GM12878 (cell line): ENCODE measurements around the gene MS4A6A. TPM values are rescaled to one million over a fixed set of nuclear protein-coding genes. Genes with fewer than 3 reads are reported as not detected.

Experiments used
- CHD1 ChIP-seq: IDR thresholded peaks from 2 replicates; pipeline ENCODE4 v1.6.1; 2012; ENCODE audit warnings: low read depth, low read length, improper control_type of control experiment
- EZH2 ChIP-seq: IDR thresholded peaks from 2 replicates; pipeline ENCODE4 v1.6.1; 2012; ENCODE audit warnings: low read depth, mild to moderate bottlenecking, control low read depth, inconsistent platforms, low read length, borderline replicate concordance; ENCODE audit not compliant: control insufficient read depth
- FOXM1 ChIP-seq: IDR thresholded peaks from 2 replicates; pipeline ENCODE4 v1.6.1; 2012; ENCODE audit warnings: low read depth, mild to moderate bottlenecking, inconsistent platforms, low read length, moderate library complexity
- NR2F1 ChIP-seq: fragments of 450-650 bp; conservative IDR thresholded peaks from 2 replicates; pipeline ENCODE4 v1.6.1; 2017; ENCODE audit warnings: mild to moderate bottlenecking
- PML ChIP-seq: IDR thresholded peaks from 2 replicates; pipeline ENCODE4 v1.6.1; 2012; ENCODE audit warnings: low read length, inconsistent platforms
- POLR2AphosphoS2 ChIP-seq: IDR thresholded peaks from 2 replicates; pipeline ENCODE4 v1.6.1; 2011; ENCODE audit warnings: low read depth, mild to moderate bottlenecking, low read length, improper control_type of control experiment, moderate library complexity
- RBBP5 ChIP-seq: fragments of 200-600 bp; sonication (generic); conservative IDR thresholded peaks from 2 replicates; pipeline ENCODE4 v1.6.1; 2016
- TCF7 ChIP-seq: IDR thresholded peaks from 2 replicates; pipeline ENCODE4 v1.6.1; 2014; ENCODE audit warnings: antibody characterized with exemption, borderline replicate concordance
- polyA plus RNA-seq, 11 experiments: library from polyadenylated mRNA; depleted of rRNA in 4 of 11; unstranded in 6 of 11; stranded (reverse) in 5 of 11; fragments of >200 nt; fragmentation: Nextera tagmentation in 4 of 11; fragmentation: Illumina TruSeq in 1 of 11; extraction: Ambion mirVana in 4 of 11; extraction: Trizol in 1 of 11; gene quantifications; 1 replicate in 1 of 11; 2 replicates in 10 of 11; pipeline versions ENCODE4 v1.2.1 to v1.2.3, GENCODE V29; 2011 to 2016; ENCODE audit warnings: inconsistent platforms in 2 of 11, missing spikeins in 2 of 11, low read depth in 1 of 11
- total RNA-seq, 4 experiments: library from RNA; depleted of rRNA in 3 of 4; stranded (reverse); fragments of >200 nt in 3 of 4; fragmentation: Illumina TruSeq in 1 of 4; extraction: Trizol in 1 of 4; gene quantifications; 2 replicates each; pipeline versions ENCODE4 v1.2.1 to v1.2.3, GENCODE V29; 2013 to 2021
- TF ChIP-seq, protein P1 (sequence below): IDR thresholded peaks from 2 replicates; pipeline ENCODE4 v1.6.1; 2012; ENCODE audit warnings: low read length, inconsistent platforms
- TF ChIP-seq, protein P2 (sequence below): IDR thresholded peaks from 2 replicates; pipeline ENCODE4 v1.6.1; 2011; ENCODE audit warnings: borderline replicate concordance, low read depth, mild to moderate bottlenecking, moderate library complexity, mixed read lengths, low read length; ENCODE audit not compliant: insufficient read depth; ENCODE audit errors: extremely low read length
- TF ChIP-seq, protein P3 (sequence below): IDR thresholded peaks from 2 replicates; pipeline ENCODE4 v1.6.1; 2012; ENCODE audit warnings: low read depth, low read length, improper control_type of control experiment
- TF ChIP-seq, protein P4 (sequence below): IDR thresholded peaks from 2 replicates; pipeline ENCODE4 v1.6.1; 2012; ENCODE audit warnings: mild to moderate bottlenecking, low read depth, low read length
- TF ChIP-seq, protein P5 (sequence below): IDR thresholded peaks from 2 replicates; pipeline ENCODE4 v1.6.1; 2012; ENCODE audit warnings: improper control_type of control experiment, low read depth, low read length; ENCODE audit not compliant: insufficient replicate concordance
- TF ChIP-seq, protein P6 (sequence below): fragments of 450-650 bp; IDR thresholded peaks from 2 replicates; pipeline ENCODE4 v1.6.1; 2016; ENCODE audit warnings: mild to moderate bottlenecking

MS4A6A gene
- total and polyA plus RNA-seq, 10 of the 15 experiments (the other 5 are each of a cell fraction or from before 2014, with no cell fraction given), result 0.75 to 30.7 (median 9.0) TPM

DNA sequence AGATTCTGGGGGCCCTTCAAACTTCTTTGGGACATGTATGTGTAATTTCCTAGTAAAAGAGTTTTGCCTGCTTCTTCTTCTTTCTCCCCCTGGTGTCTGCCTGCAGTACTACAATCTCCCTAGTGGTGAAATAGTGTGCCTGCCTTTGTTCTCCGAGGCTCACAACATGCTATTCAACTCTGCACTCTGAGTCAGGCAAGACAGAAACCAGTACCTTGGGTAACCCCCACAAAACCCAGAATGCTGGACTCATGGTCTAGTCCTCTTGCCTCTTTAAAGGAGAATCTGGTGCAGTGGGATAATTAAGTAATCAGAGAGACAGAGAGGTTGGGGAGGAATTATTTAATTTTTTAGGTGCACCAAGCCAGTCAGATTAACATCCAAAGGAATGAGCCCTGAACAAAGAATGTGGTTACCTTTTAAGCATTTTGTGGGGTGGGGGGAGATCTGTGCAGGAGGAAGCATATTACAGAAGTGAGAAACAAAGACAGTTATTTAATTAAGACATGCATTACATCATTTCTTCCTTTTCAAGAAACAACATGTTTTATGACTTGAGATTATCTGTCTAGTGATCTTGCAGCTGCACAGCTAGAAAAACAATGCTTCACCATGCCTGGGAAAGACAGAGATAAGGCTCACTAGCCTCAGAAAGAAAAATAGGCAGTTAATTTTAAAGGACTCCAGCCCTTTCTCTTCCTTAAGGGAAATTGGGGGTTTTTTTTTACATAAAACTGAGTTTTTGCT lies 11.0 kb upstream of the MS4A6A start (continued):
- TF ChIP-seq, protein P1, sequence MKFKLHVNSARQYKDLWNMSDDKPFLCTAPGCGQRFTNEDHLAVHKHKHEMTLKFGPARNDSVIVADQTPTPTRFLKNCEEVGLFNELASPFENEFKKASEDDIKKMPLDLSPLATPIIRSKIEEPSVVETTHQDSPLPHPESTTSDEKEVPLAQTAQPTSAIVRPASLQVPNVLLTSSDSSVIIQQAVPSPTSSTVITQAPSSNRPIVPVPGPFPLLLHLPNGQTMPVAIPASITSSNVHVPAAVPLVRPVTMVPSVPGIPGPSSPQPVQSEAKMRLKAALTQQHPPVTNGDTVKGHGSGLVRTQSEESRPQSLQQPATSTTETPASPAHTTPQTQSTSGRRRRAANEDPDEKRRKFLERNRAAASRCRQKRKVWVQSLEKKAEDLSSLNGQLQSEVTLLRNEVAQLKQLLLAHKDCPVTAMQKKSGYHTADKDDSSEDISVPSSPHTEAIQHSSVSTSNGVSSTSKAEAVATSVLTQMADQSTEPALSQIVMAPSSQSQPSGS, result peak; percentile 91
- TF ChIP-seq, protein P2, sequence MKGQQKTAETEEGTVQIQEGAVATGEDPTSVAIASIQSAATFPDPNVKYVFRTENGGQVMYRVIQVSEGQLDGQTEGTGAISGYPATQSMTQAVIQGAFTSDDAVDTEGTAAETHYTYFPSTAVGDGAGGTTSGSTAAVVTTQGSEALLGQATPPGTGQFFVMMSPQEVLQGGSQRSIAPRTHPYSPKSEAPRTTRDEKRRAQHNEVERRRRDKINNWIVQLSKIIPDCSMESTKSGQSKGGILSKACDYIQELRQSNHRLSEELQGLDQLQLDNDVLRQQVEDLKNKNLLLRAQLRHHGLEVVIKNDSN, result no peak
- TF ChIP-seq, protein P3, sequence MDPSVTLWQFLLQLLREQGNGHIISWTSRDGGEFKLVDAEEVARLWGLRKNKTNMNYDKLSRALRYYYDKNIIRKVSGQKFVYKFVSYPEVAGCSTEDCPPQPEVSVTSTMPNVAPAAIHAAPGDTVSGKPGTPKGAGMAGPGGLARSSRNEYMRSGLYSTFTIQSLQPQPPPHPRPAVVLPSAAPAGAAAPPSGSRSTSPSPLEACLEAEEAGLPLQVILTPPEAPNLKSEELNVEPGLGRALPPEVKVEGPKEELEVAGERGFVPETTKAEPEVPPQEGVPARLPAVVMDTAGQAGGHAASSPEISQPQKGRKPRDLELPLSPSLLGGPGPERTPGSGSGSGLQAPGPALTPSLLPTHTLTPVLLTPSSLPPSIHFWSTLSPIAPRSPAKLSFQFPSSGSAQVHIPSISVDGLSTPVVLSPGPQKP, result no peak
- no peak for TF ChIP-seq TCF7
- TF ChIP-seq FOXM1, result peak; percentile 91
- peak; percentile 66; the same call in 1 of the 2 replicates for TF ChIP-seq PML
- no peak for TF ChIP-seq CHD1
- no peak for TF ChIP-seq EZH2
- no peak for TF ChIP-seq RBBP5
- TF ChIP-seq NR2F1, result peak; percentile 43; the same call in 1 of the 2 replicates
- no peak for TF ChIP-seq POLR2AphosphoS2
- TF ChIP-seq, protein P4, sequence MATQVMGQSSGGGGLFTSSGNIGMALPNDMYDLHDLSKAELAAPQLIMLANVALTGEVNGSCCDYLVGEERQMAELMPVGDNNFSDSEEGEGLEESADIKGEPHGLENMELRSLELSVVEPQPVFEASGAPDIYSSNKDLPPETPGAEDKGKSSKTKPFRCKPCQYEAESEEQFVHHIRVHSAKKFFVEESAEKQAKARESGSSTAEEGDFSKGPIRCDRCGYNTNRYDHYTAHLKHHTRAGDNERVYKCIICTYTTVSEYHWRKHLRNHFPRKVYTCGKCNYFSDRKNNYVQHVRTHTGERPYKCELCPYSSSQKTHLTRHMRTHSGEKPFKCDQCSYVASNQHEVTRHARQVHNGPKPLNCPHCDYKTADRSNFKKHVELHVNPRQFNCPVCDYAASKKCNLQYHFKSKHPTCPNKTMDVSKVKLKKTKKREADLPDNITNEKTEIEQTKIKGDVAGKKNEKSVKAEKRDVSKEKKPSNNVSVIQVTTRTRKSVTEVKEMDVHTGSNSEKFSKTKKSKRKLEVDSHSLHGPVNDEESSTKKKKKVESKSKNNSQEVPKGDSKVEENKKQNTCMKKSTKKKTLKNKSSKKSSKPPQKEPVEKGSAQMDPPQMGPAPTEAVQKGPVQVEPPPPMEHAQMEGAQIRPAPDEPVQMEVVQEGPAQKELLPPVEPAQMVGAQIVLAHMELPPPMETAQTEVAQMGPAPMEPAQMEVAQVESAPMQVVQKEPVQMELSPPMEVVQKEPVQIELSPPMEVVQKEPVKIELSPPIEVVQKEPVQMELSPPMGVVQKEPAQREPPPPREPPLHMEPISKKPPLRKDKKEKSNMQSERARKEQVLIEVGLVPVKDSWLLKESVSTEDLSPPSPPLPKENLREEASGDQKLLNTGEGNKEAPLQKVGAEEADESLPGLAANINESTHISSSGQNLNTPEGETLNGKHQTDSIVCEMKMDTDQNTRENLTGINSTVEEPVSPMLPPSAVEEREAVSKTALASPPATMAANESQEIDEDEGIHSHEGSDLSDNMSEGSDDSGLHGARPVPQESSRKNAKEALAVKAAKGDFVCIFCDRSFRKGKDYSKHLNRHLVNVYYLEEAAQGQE, result no peak
- TF ChIP-seq, protein P5, sequence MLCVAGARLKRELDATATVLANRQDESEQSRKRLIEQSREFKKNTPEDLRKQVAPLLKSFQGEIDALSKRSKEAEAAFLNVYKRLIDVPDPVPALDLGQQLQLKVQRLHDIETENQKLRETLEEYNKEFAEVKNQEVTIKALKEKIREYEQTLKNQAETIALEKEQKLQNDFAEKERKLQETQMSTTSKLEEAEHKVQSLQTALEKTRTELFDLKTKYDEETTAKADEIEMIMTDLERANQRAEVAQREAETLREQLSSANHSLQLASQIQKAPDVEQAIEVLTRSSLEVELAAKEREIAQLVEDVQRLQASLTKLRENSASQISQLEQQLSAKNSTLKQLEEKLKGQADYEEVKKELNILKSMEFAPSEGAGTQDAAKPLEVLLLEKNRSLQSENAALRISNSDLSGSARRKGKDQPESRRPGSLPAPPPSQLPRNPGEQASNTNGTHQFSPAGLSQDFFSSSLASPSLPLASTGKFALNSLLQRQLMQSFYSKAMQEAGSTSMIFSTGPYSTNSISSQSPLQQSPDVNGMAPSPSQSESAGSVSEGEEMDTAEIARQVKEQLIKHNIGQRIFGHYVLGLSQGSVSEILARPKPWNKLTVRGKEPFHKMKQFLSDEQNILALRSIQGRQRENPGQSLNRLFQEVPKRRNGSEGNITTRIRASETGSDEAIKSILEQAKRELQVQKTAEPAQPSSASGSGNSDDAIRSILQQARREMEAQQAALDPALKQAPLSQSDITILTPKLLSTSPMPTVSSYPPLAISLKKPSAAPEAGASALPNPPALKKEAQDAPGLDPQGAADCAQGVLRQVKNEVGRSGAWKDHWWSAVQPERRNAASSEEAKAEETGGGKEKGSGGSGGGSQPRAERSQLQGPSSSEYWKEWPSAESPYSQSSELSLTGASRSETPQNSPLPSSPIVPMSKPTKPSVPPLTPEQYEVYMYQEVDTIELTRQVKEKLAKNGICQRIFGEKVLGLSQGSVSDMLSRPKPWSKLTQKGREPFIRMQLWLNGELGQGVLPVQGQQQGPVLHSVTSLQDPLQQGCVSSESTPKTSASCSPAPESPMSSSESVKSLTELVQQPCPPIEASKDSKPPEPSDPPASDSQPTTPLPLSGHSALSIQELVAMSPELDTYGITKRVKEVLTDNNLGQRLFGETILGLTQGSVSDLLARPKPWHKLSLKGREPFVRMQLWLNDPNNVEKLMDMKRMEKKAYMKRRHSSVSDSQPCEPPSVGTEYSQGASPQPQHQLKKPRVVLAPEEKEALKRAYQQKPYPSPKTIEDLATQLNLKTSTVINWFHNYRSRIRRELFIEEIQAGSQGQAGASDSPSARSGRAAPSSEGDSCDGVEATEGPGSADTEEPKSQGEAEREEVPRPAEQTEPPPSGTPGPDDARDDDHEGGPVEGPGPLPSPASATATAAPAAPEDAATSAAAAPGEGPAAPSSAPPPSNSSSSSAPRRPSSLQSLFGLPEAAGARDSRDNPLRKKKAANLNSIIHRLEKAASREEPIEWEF, result no peak
- TF ChIP-seq, protein P6, sequence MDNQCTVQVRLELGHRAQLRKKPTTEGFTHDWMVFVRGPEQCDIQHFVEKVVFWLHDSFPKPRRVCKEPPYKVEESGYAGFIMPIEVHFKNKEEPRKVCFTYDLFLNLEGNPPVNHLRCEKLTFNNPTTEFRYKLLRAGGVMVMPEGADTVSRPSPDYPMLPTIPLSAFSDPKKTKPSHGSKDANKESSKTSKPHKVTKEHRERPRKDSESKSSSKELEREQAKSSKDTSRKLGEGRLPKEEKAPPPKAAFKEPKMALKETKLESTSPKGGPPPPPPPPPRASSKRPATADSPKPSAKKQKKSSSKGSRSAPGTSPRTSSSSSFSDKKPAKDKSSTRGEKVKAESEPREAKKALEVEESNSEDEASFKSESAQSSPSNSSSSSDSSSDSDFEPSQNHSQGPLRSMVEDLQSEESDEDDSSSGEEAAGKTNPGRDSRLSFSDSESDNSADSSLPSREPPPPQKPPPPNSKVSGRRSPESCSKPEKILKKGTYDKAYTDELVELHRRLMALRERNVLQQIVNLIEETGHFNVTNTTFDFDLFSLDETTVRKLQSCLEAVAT, result peak; percentile 70
